HepG2 (cell line): ENCODE measurements around the gene INPP5K. TPM values are rescaled to one million over a fixed set of nuclear protein-coding genes. Genes with fewer than 3 reads are reported as not detected.

Source experiments
- ATAC-seq: fragments of 200-7000 bp; cut with Tn5 transposase; 3 replicates; pipeline ENCODE4 v1.9.1; 2020; ENCODE audit warnings: mild to moderate bottlenecking, moderate library complexity
- BruUV-seq: library from RNA; stranded (reverse); fragments of 400-500 nt; replicated peaks from 2 replicates; lab custom pipeline; 2021; lab: Mats Ljungman, UMichigan
- CTCF ChIA-PET: fragments of 300-600 bp; formaldehyde crosslinking; extraction: SDS; loops from one replicate; lab custom pipeline; 2021; ENCODE audit warnings: low total read pairs, inconsistent platforms, low intra/inter-chr PET ratio; lab: Yijun Ruan, JAX
- POLR2A ChIA-PET: fragments of 350-600 bp; sonication (Branson Sonifier 250); formaldehyde crosslinking; loops from one replicate; lab custom pipeline; 2020; ENCODE audit warnings: antibody characterized with exemption, inconsistent platforms; lab: Yijun Ruan, JAX
- DNase-seq: peaks from one replicate; pipeline ENCODE4 v3.0.0-alpha.2; 2015; ENCODE audit warnings: low spot score
- FAIRE-seq: peaks from 3 replicates; lab custom pipeline; 2011; peaks lifted over from hg19 to GRCh38; lab: Jason Lieb, UNC
- H2AFZ ChIP-seq: one replicate; pipeline ENCODE4 v1.6.1; 2011; ENCODE audit warnings: low read length, inconsistent platforms
- H3K27ac ChIP-seq: fragments of 300-600 bp; 3 replicates; pipeline ENCODE4 v1.8.0; 2011; ENCODE audit warnings: mixed run types, mild to moderate bottlenecking, mixed read lengths, low read length, inconsistent platforms; ENCODE audit not compliant: insufficient read depth; ENCODE audit errors: extremely low read length
- H3K27me3 ChIP-seq, 2 experiments: fragments of 200-600 bp in 1 of 2; 2 replicates in 1 of 2; 3 replicates in 1 of 2; pipeline versions ENCODE4 v1.6.0 to v1.8.0; 2011; ENCODE audit warnings: low read length in 2 of 2, mild to moderate bottlenecking in 2 of 2, moderate library complexity in 2 of 2, inconsistent platforms in 1 of 2; ENCODE audit not compliant: insufficient read depth in 2 of 2, control insufficient read depth in 1 of 2
- H3K36me3 ChIP-seq, 2 experiments: fragments of 200-600 bp in 1 of 2; replicated peaks in 1 of 2; 2 replicates in 1 of 2; 3 replicates in 1 of 2; pipeline versions ENCODE4 v1.5.1 to v1.8.0; 2011; ENCODE audit warnings: low read length in 2 of 2, inconsistent platforms in 1 of 2; ENCODE audit not compliant: insufficient read depth in 2 of 2, control insufficient read depth in 1 of 2
- H3K4me1 ChIP-seq: 2 replicates; pipeline ENCODE4 v1.5.1; 2012; ENCODE audit warnings: low read length, inconsistent platforms; ENCODE audit not compliant: insufficient read depth
- H3K4me2 ChIP-seq: 2 replicates; pipeline ENCODE4 v1.6.0; 2011; ENCODE audit warnings: low read depth, low read length, inconsistent platforms
- H3K4me3 ChIP-seq, 3 experiments: fragments of 200-600 bp in 1 of 3; sonication (generic), shearing (Covaris generic) in 1 of 3; replicated peaks in 1 of 3; 2 replicates each; pipeline ENCODE4 v1.5.1; 2011 to 2016; ENCODE audit warnings: low read length in 3 of 3, inconsistent platforms in 2 of 3, low read depth in 2 of 3, mild to moderate bottlenecking in 2 of 3, control low read depth in 1 of 3, mixed read lengths in 1 of 3; ENCODE audit not compliant: insufficient read depth in 1 of 3
- H3K79me2 ChIP-seq: one replicate; pipeline ENCODE4 v1.6.1; 2011; ENCODE audit warnings: low read length, inconsistent platforms; ENCODE audit not compliant: insufficient read depth
- H3K9ac ChIP-seq: 2 replicates; pipeline ENCODE4 v1.6.0; 2011; ENCODE audit warnings: mild to moderate bottlenecking, low read depth, low read length, inconsistent platforms; ENCODE audit not compliant: insufficient read depth
- H3K9me3 ChIP-seq: 2 replicates; pipeline ENCODE4 v1.5.1; 2012; ENCODE audit warnings: mild to moderate bottlenecking, low read length
- H4K20me1 ChIP-seq: 2 replicates; pipeline ENCODE4 v1.6.0; 2011; ENCODE audit warnings: inconsistent platforms, mild to moderate bottlenecking, low read length, moderate library complexity; ENCODE audit not compliant: insufficient read depth
- ASH2L ChIP-seq: fragments of 300-600, 200-600 bp; sonication (generic); IDR thresholded peaks from 2 replicates; pipeline ENCODE4 v1.7.0; 2017; ENCODE audit warnings: low read depth, mild to moderate bottlenecking, moderate library complexity, mixed read lengths, low read length; ENCODE audit not compliant: insufficient read length
- ATF7-NPFF ChIP-seq: sonication (generic); formaldehyde crosslinking; IDR thresholded peaks from 2 replicates; pipeline ENCODE4 v1.8.1; 2023; ENCODE audit warnings: mild to moderate bottlenecking, low read depth, missing genetic modification reagents, moderate library complexity
- CREM ChIP-seq, 2 experiments: sonication (generic) in 1 of 2; formaldehyde crosslinking in 1 of 2; IDR thresholded peaks; 2 replicates each; pipeline versions ENCODE4 v1.4.0 to v1.6.1; 2016 to 2020; ENCODE audit warnings: antibody characterized with exemption in 1 of 2, mild to moderate bottlenecking in 1 of 2, missing genetic modification reagents in 1 of 2
- DBP ChIP-seq: sonication (generic); formaldehyde crosslinking; IDR thresholded peaks from 2 replicates; pipeline ENCODE4 v1.4.0; 2020; ENCODE audit warnings: missing genetic modification reagents; ENCODE audit errors: not compliant biosample characterization
- FOXK2 ChIP-seq: fragments of 450-650 bp; IDR thresholded peaks from 2 replicates; pipeline ENCODE4 v1.6.1; 2016
- HNF4G ChIP-seq, 2 experiments: sonication (generic) in 1 of 2; formaldehyde crosslinking in 1 of 2; IDR thresholded peaks; 2 replicates each; pipeline versions ENCODE4 v1.4.0 to v1.6.1; 2011 to 2020; ENCODE audit warnings: borderline replicate concordance in 2 of 2, low read depth in 2 of 2, mild to moderate bottlenecking in 2 of 2, low read length in 1 of 2, missing genetic modification reagents in 1 of 2, moderate library complexity in 1 of 2
- PLRG1 ChIP-seq: fragments of 450-650 bp; conservative IDR thresholded peaks from 2 replicates; pipeline ENCODE4 v1.6.1; 2016
- REPIN1 ChIP-seq: sonication (generic); formaldehyde crosslinking; IDR thresholded peaks from 2 replicates; pipeline ENCODE4 v1.8.0; 2022; ENCODE audit warnings: missing genetic modification reagents, low read depth, mild to moderate bottlenecking, borderline replicate concordance
- SOX13 ChIP-seq, 3 experiments: fragments of 450-650 bp in 1 of 3; sonication (generic) in 1 of 3; formaldehyde crosslinking in 1 of 3; IDR thresholded peaks in 2 of 3; conservative IDR thresholded peaks in 1 of 3; 2 replicates each; pipeline versions ENCODE4 v1.5.0 to v1.6.1; 2016 to 2020; ENCODE audit warnings: antibody characterized with exemption in 1 of 3, mild to moderate bottlenecking in 1 of 3, missing compliant biosample characterization in 1 of 3, missing genetic modification reagents in 1 of 3, moderate library complexity in 1 of 3
- ZFP91 ChIP-seq: sonication (generic); formaldehyde crosslinking; IDR thresholded peaks from 2 replicates; pipeline ENCODE4 v1.9.0; 2022; ENCODE audit warnings: missing genetic modification reagents, mild to moderate bottlenecking, borderline replicate concordance
- ZMYM2 ChIP-seq: sonication (generic); formaldehyde crosslinking; IDR thresholded peaks from 2 replicates; pipeline ENCODE4 v1.8.0; 2022; ENCODE audit warnings: mild to moderate bottlenecking, missing genetic modification reagents
- ZNF160 ChIP-seq: sonication (generic); formaldehyde crosslinking; IDR thresholded peaks from 2 replicates; pipeline ENCODE4 v1.8.0; 2022; ENCODE audit warnings: mild to moderate bottlenecking, inconsistent platforms, missing genetic modification reagents
- ZNF567 ChIP-seq: sonication (generic); formaldehyde crosslinking; IDR thresholded peaks from 2 replicates; pipeline ENCODE4 v1.8.1; 2023; ENCODE audit warnings: mild to moderate bottlenecking, missing genetic modification reagents, borderline replicate concordance
- ZNF674 ChIP-seq: sonication (generic); formaldehyde crosslinking; IDR thresholded peaks from 2 replicates; pipeline ENCODE4 v1.5.0; 2020; ENCODE audit warnings: low read depth, mild to moderate bottlenecking, missing genetic modification reagents
- WGBS: methylation state at CpG from one replicate; pipeline ENCODE4 v1.1.6; 2017; ENCODE audit warnings: low lambda C conversion rate; 5-methylcytosine and 5-hydroxymethylcytosine counted together
- in situ Hi-C: cut with HindIII; loops from 2 replicates; pipeline ENCODE4 v1.10.0; 2017; ENCODE audit warnings: low pct_unique_long_range_greater_than_20kb; ENCODE audit not compliant: extremely low pct_ligation_motif_present
- intact Hi-C: fragments of 100-400 bp; cut with micrococcal nuclease; formaldehyde crosslinking; loops from one replicate; pipeline ENCODE4 v1.10.0; 2022; ENCODE audit not compliant: unreplicated experiment
- polyA plus RNA-seq, 8 experiments: library from polyadenylated mRNA; depleted of rRNA in 3 of 8; stranded (reverse) in 7 of 8; unstranded in 1 of 8; fragments of >200 nt; fragmentation: Illumina TruSeq in 4 of 8; extraction: Trizol in 4 of 8; gene quantifications; 2 replicates each; pipeline versions ENCODE4 v1.2.1 to v1.2.3, GENCODE V29; 2011 to 2016; ENCODE audit warnings: low read depth in 4 of 8, missing spikeins in 1 of 8, mixed read lengths in 1 of 8; ENCODE audit not compliant: insufficient read depth in 1 of 8
- total RNA-seq, 5 experiments: library from RNA; depleted of rRNA; stranded (reverse); fragments of >200 nt; fragmentation: Illumina TruSeq; extraction: Trizol; gene quantifications; 2 replicates each; pipeline ENCODE4 v1.2.3, GENCODE V29; 2016; ENCODE audit warnings: low read depth in 1 of 5
- TF ChIP-seq, protein P1 (sequence below): sonication (generic); formaldehyde crosslinking; IDR thresholded peaks from 2 replicates; pipeline ENCODE4 v1.5.0; 2020; ENCODE audit warnings: missing genetic modification reagents
- TF ChIP-seq, protein P2 (sequence below): sonication (generic); formaldehyde crosslinking; IDR thresholded peaks from 2 replicates; pipeline ENCODE4 v1.5.0; 2020; ENCODE audit warnings: missing genetic modification reagents

INPP5K gene
- total and polyA plus RNA-seq, 2 of the 13 experiments (the other 11 are each of a cell fraction or from before 2014, with no cell fraction given) = 4.8 to 9.6 TPM

DNA sequence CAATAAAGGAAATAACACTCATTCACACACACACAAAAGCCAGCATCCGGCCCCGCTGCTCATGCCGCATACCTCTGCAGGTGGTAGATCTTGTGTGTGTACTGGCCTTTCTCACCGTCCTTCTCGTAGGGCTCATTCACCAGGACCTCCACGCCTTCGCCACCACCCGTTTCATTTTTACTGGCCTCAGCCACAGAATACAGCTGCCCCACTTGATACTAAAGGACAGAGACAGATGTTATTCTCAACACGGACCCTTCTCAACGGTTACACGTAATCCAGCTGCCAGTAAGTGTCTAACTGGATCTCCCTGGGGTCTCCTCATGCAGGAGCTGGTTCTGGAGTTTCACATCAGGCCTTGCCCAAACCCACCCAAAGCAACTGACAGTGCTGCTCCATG is 36.5 kb upstream of the INPP5K start (continued):
- TF ChIP-seq, protein P1, sequence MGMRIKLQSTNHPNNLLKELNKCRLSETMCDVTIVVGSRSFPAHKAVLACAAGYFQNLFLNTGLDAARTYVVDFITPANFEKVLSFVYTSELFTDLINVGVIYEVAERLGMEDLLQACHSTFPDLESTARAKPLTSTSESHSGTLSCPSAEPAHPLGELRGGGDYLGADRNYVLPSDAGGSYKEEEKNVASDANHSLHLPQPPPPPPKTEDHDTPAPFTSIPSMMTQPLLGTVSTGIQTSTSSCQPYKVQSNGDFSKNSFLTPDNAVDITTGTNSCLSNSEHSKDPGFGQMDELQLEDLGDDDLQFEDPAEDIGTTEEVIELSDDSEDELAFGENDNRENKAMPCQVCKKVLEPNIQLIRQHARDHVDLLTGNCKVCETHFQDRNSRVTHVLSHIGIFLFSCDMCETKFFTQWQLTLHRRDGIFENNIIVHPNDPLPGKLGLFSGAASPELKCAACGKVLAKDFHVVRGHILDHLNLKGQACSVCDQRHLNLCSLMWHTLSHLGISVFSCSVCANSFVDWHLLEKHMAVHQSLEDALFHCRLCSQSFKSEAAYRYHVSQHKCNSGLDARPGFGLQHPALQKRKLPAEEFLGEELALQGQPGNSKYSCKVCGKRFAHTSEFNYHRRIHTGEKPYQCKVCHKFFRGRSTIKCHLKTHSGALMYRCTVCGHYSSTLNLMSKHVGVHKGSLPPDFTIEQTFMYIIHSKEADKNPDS (CRISPR knock-in tag) = no peak
- no peak for TF ChIP-seq ZNF674
- TF ChIP-seq ZMYM2 (CRISPR knock-in tag) = no peak
- no peak for TF ChIP-seq DBP (CRISPR knock-in tag)
- TF ChIP-seq ZNF567 (CRISPR knock-in tag) = no peak
- TF ChIP-seq, protein P2, sequence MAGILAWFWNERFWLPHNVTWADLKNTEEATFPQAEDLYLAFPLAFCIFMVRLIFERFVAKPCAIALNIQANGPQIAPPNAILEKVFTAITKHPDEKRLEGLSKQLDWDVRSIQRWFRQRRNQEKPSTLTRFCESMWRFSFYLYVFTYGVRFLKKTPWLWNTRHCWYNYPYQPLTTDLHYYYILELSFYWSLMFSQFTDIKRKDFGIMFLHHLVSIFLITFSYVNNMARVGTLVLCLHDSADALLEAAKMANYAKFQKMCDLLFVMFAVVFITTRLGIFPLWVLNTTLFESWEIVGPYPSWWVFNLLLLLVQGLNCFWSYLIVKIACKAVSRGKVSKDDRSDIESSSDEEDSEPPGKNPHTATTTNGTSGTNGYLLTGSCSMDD (CRISPR knock-in tag) = no peak
- TF ChIP-seq, all 625 proteins: peak for 0

- POLR2A ChIA-PET = no interaction called here
- Histone ChIP-seq H3K4me2 (no peak overlapping the region), H3K4me1 (no peaks in the 10 kb centered on the region), H3K27ac (no peak overlapping the region), H3K79me2 (peaks cover 4% of the 10 kb centered on the region), H2AFZ (no peak overlapping the region), H3K36me3 (peaks cover 14 to 52% of the 10 kb centered on the region in 2 experiments), H3K27me3 (no peaks in the 10 kb centered on the region), H4K20me1 (0 out of 2 replicates have a peak, but pooled peaks cover 2% of the 10 kb centered on the region), H3K4me3 (no peak overlapping the region), H3K9me3 (no peaks in the 10 kb centered on the region), H3K9ac (no peak overlapping the region)
- CTCF ChIA-PET = no interaction called here
- in situ Hi-C loops (no loop called here), intact Hi-C loops (no loop called here)
- ATAC-seq (no peak), FAIRE-seq (no peak), DNase-seq (no peak)
- 82% methylated on average over 12 of the region's 12 CpGs for WGBS
- no TSS peak for BruUV-seq
- TF ChIP-seq ZNF160 (CRISPR knock-in tag) = no peak
- no peak for TF ChIP-seq REPIN1 (CRISPR knock-in tag)
- TF ChIP-seq PLRG1 = no peak
- no peak for TF ChIP-seq ZFP91 (CRISPR knock-in tag)
- TF ChIP-seq ASH2L = no peak
- TF ChIP-seq HNF4G (IDR thresholded peaks at IDR 0.05; ENCODE audit: borderline replicate concordance, low read depth, low read length) = no peak
- no peak for TF ChIP-seq HNF4G (CRISPR knock-in tag; IDR thresholded peaks at IDR 0.05; ENCODE audit: borderline replicate concordance, low read depth)
- TF ChIP-seq FOXK2 = no peak
- TF ChIP-seq ATF7-NPFF (CRISPR knock-in tag) = no peak
- no peak for TF ChIP-seq CREM (IDR thresholded peaks at IDR 0.05)
- no peak for TF ChIP-seq CREM (CRISPR knock-in tag; IDR thresholded peaks at IDR 0.05)
- TF ChIP-seq SOX13 (IDR thresholded peaks at IDR 0.05) = no peak
- no peak for TF ChIP-seq SOX13 (CRISPR knock-in tag; conservative IDR thresholded peaks at IDR 0.05 in 1 of 2, IDR thresholded peaks at IDR 0.05 in 1 of 2)
Measured at GRCh38 chr17:1551741-1552140, 35.3 kb upstream of the INPP5K start.
